ENCODE results near the gene RPTN. TPM values are rescaled to one million over a fixed set of nuclear protein-coding genes. Genes with fewer than 3 reads are reported as not detected.

The RPTN gene
- total and polyA plus RNA-seq, 2 of the 4 experiments (the other 2 are of a cell fraction), result not detected

DNA sequence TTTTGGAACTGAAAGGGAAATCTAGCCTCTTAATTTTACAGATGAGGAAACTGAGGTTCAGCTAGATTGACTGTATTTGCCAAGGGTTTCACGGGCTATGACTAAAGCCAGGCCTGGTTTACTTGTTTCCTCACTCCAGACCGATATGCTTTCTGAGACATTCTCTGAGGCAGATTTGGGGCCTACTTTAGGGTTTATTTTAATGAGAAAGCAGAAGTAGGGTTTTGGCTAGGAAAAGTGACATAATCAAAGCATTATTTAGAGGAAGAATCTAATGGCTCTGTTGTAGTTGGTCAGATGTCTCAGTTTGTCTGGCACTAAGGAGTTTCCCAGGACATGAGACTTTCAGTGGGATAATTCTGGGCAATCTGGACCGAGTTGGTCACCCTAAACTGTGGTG lies 1.5 kb upstream of the RPTN start:
- Histone ChIP-seq H3K4me3 (ENCODE audit: insufficient read depth, low read depth, low read length) (no peak overlapping the region), H3K27me3 (ENCODE audit: control insufficient read depth, insufficient read depth, low read length) (peaks cover 6% of the 10 kb centered on the region; the same call in 1 of the 2 replicates), H4K8ac (ENCODE audit: low read depth in 2 of 2, low read length in 2 of 2) (no peak overlapping the region), H2BK20ac (ENCODE audit: low read depth, low read length) (no peak overlapping the region), H3K4ac (ENCODE audit: low read depth, low read length) (no peak overlapping the region), H3K9me1 (ENCODE audit: insufficient read depth, low read length) (no peaks in the 10 kb centered on the region), H2BK5ac (ENCODE audit: low read depth, low read length, poor library complexity, severe bottlenecking) (no peak overlapping the region), H4K91ac (ENCODE audit: insufficient read depth, low read depth, low read length) (no peak overlapping the region), H3K27ac (ENCODE audit: insufficient read depth, low read length) (no peak overlapping the region), H3K9ac (ENCODE audit: low read depth, low read length) (no peak overlapping the region), H3K79me1 (ENCODE audit: low read depth in 1 of 2, low read length in 2 of 2) (no peaks in the 10 kb centered on the region), H2AK5ac (ENCODE audit: low read depth, low read length) (no peak overlapping the region), H3K4me1 (ENCODE audit: control insufficient read depth, insufficient read depth, low read length) (no peaks in the 10 kb centered on the region; the same call in 1 of the 2 replicates), H3K18ac (ENCODE audit: low read depth, low read length) (no peak overlapping the region), H3K14ac (replicated peaks; ENCODE audit: low read depth, low read length) (no peak overlapping the region), H2AK9ac (replicated peaks; ENCODE audit: low read depth, low read length, poor library complexity) (no peak overlapping the region), H4K20me1 (ENCODE audit: insufficient read depth, low read length) (no peaks in the 10 kb centered on the region), H2AFZ (replicated peaks; ENCODE audit: low read length, poor library complexity) (no peak overlapping the region), H2BK120ac (ENCODE audit: low read depth, low read length) (no peak overlapping the region), H3K56ac (ENCODE audit: extremely low read depth, insufficient read depth, low read length) (no peak overlapping the region), H3K36me3 (ENCODE audit: control insufficient read depth, insufficient read depth, low read length) (no peaks in the 10 kb centered on the region), H2BK15ac (ENCODE audit: low read depth, low read length) (no peak overlapping the region), H3K4me2 (ENCODE audit: low read depth, low read length) (no peak overlapping the region), H4K5ac (ENCODE audit: low read depth, low read length) (no peak overlapping the region), H3K9me3 (ENCODE audit: control insufficient read depth, insufficient read depth, low read length) (no peaks in the 10 kb centered on the region), H3K23ac (ENCODE audit: low read depth, low read length) (no peak overlapping the region)
- ATAC-seq (ENCODE audit: low read depth), result no peak
- POLR2A ChIA-PET (ENCODE audit: unreplicated experiment), result no interaction called here
- BruUV-seq (replicated peaks), result no TSS peak
- DNase-seq, result no peak
- WGBS, 2 experiments (ENCODE audit: extremely low coverage in 2 of 2, insufficient read length in 1 of 2), result 7% methylated on average over 1 of the region's 3 CpGs; no CpG with 5 or more reads in 1 of the 2 experiments
- CTCF ChIA-PET, result no interaction called here
- dilution Hi-C loops (cut with HindIII; ENCODE audit: low sequenced_read_pairs, unreplicated experiment), result no loop called here
- intact Hi-C loops (cut with micrococcal nuclease), result no loop called here
- TF ChIP-seq CEBPB (IDR thresholded peaks at IDR 0.05; ENCODE audit: low read depth, low read length) (no peak), SMC3 (IDR thresholded peaks at IDR 0.05; ENCODE audit: low read depth, low read length) (no peak), FOS (IDR thresholded peaks at IDR 0.05; ENCODE audit: low read depth, low read length) (no peak), NFE2L2 (IDR thresholded peaks at IDR 0.05; ENCODE audit: low read depth, low read length) (no peak), RAD21 (IDR thresholded peaks at IDR 0.05; ENCODE audit: low read length) (no peak), CHD1 (IDR thresholded peaks at IDR 0.05; ENCODE audit: low read depth, low read length) (no peak), RCOR1 (IDR thresholded peaks at IDR 0.05; ENCODE audit: insufficient replicate concordance, low read length) (no peak), POLR2A (IDR thresholded peaks at IDR 0.05; ENCODE audit: low read depth, low read length) (no peak), MAFK (IDR thresholded peaks at IDR 0.05; ENCODE audit: low read depth, low read length) (no peak), BHLHE40 (IDR thresholded peaks at IDR 0.05; ENCODE audit: low read depth, low read length) (no peak), MAZ (IDR thresholded peaks at IDR 0.05; ENCODE audit: borderline replicate concordance, low read depth, low read length) (no peak), RFX5 (IDR thresholded peaks at IDR 0.05; ENCODE audit: low read depth, low read length) (no peak)
- TF ChIP-seq, protein P1, sequence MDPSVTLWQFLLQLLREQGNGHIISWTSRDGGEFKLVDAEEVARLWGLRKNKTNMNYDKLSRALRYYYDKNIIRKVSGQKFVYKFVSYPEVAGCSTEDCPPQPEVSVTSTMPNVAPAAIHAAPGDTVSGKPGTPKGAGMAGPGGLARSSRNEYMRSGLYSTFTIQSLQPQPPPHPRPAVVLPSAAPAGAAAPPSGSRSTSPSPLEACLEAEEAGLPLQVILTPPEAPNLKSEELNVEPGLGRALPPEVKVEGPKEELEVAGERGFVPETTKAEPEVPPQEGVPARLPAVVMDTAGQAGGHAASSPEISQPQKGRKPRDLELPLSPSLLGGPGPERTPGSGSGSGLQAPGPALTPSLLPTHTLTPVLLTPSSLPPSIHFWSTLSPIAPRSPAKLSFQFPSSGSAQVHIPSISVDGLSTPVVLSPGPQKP (IDR thresholded peaks at IDR 0.05; ENCODE audit: borderline replicate concordance, low read depth, low read length), result no peak
- TF ChIP-seq, protein P2, sequence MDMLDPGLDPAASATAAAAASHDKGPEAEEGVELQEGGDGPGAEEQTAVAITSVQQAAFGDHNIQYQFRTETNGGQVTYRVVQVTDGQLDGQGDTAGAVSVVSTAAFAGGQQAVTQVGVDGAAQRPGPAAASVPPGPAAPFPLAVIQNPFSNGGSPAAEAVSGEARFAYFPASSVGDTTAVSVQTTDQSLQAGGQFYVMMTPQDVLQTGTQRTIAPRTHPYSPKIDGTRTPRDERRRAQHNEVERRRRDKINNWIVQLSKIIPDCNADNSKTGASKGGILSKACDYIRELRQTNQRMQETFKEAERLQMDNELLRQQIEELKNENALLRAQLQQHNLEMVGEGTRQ (IDR thresholded peaks at IDR 0.05; ENCODE audit: low read depth, low read length), result no peak
- TF ChIP-seq, protein P3, sequence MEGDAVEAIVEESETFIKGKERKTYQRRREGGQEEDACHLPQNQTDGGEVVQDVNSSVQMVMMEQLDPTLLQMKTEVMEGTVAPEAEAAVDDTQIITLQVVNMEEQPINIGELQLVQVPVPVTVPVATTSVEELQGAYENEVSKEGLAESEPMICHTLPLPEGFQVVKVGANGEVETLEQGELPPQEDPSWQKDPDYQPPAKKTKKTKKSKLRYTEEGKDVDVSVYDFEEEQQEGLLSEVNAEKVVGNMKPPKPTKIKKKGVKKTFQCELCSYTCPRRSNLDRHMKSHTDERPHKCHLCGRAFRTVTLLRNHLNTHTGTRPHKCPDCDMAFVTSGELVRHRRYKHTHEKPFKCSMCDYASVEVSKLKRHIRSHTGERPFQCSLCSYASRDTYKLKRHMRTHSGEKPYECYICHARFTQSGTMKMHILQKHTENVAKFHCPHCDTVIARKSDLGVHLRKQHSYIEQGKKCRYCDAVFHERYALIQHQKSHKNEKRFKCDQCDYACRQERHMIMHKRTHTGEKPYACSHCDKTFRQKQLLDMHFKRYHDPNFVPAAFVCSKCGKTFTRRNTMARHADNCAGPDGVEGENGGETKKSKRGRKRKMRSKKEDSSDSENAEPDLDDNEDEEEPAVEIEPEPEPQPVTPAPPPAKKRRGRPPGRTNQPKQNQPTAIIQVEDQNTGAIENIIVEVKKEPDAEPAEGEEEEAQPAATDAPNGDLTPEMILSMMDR (conservative IDR thresholded peaks at IDR 0.05; ENCODE audit: low read depth, low read length), result no peak
- in situ Hi-C loops (cut with MboI; ENCODE audit: low sequenced_read_pairs), result no loop called here

Data from IMR-90 (cell line).